Panc1 (cell line): Measurements from ENCODE around the gene CABLES2. TPM values are rescaled to one million over a fixed set of nuclear protein-coding genes. Genes with fewer than 3 reads are reported as not detected.

ENCODE experiments used
- ATAC-seq: fragments of 200-7000 bp; cut with Tn5 transposase; 2 replicates; pipeline ENCODE4 v1.9.1; 2020; ENCODE audit warnings: mild to moderate bottlenecking, moderate library complexity
- BruUV-seq: library from RNA; stranded (reverse); fragments of 400-500 nt; replicated peaks from 2 replicates; lab custom pipeline; 2021; lab: Mats Ljungman, UMichigan
- CTCF ChIA-PET: fragments of 300-600 bp; sonication (Branson Sonifier 250); formaldehyde crosslinking; loops from one replicate; lab custom pipeline; 2022; ENCODE audit warnings: antibody characterized with exemption; lab: Charles Lee
- POLR2A ChIA-PET: fragments of 300-600 bp; sonication (Branson Sonifier 250); formaldehyde crosslinking; loops from one replicate; lab custom pipeline; 2022; ENCODE audit warnings: antibody characterized with exemption; lab: Charles Lee
- DNase-seq: peaks from one replicate; pipeline ENCODE4 v3.0.0-alpha.2; 2010; ENCODE audit warnings: low read depth, low spot score
- H3K27ac ChIP-seq: 2 replicates; pipeline ENCODE4 v1.5.1; 2011; ENCODE audit warnings: mild to moderate bottlenecking, low read length, inconsistent platforms
- H3K27me3 ChIP-seq: fragments of 200-500 bp; sonication (Bioruptor generic); 2 replicates; pipeline ENCODE4 v1.6.0; 2014; ENCODE audit warnings: low read length, inconsistent platforms; ENCODE audit not compliant: control insufficient read depth, insufficient read depth
- H3K36me3 ChIP-seq: fragments of 200-500 bp; sonication (Bioruptor generic); 2 replicates; pipeline ENCODE4 v1.5.1; 2014; ENCODE audit warnings: inconsistent platforms, mild to moderate bottlenecking, low read length, moderate library complexity; ENCODE audit not compliant: control insufficient read depth, insufficient read depth
- H3K4me1 ChIP-seq: 2 replicates; pipeline ENCODE4 v1.5.1; 2011; ENCODE audit warnings: inconsistent platforms, mild to moderate bottlenecking, low read length, moderate library complexity; ENCODE audit not compliant: control insufficient read depth, insufficient read depth
- H3K4me3 ChIP-seq, 2 experiments: 2 replicates each; pipeline ENCODE4 v1.5.1; 2011 to 2012; ENCODE audit warnings: low read depth in 2 of 2, low read length in 2 of 2, mild to moderate bottlenecking in 2 of 2, inconsistent platforms in 1 of 2, moderate library complexity in 1 of 2
- H3K9me3 ChIP-seq: fragments of 200-500 bp; sonication (Bioruptor generic); 2 replicates; pipeline ENCODE4 v1.5.1; 2014; ENCODE audit warnings: low read depth, mild to moderate bottlenecking, inconsistent platforms, low read length, moderate library complexity; ENCODE audit not compliant: control insufficient read depth, insufficient read depth
- CTCF ChIP-seq: fragments of 450-650 bp; IDR thresholded peaks from 2 replicates; pipeline ENCODE4 v1.5.1; 2017; ENCODE audit warnings: mild to moderate bottlenecking
- POLR2AphosphoS5 ChIP-seq: IDR thresholded peaks from 2 replicates; pipeline ENCODE4 v1.6.1; 2012; ENCODE audit warnings: mild to moderate bottlenecking, low read depth, low read length, moderate library complexity
- REST ChIP-seq, 2 experiments: IDR thresholded peaks; 2 replicates each; pipeline ENCODE4 v1.6.1; 2011 to 2012; ENCODE audit warnings: low read depth in 2 of 2, control low read depth in 1 of 2, low read length in 1 of 2, mild to moderate bottlenecking in 1 of 2, moderate library complexity in 1 of 2; ENCODE audit not compliant: insufficient read depth in 1 of 2
- SIN3A ChIP-seq: IDR thresholded peaks from 2 replicates; pipeline ENCODE4 v1.6.1; 2012; ENCODE audit warnings: low read depth, mild to moderate bottlenecking, low read length, moderate library complexity, borderline replicate concordance; ENCODE audit not compliant: insufficient read depth
- TCF7L2 ChIP-seq: IDR thresholded peaks from 2 replicates; pipeline ENCODE4 v1.6.1; 2011; ENCODE audit warnings: mild to moderate bottlenecking, low read depth, low read length, inconsistent platforms
- in situ Hi-C: cut with HindIII; loops from 2 replicates; pipeline ENCODE4 v1.10.0; 2016; ENCODE audit warnings: low sequenced_read_pairs, low pct_unique_long_range_greater_than_20kb
- intact Hi-C: fragments of 100-400 bp; cut with micrococcal nuclease; formaldehyde crosslinking; loops from one replicate; pipeline ENCODE4 v1.10.0; 2022; ENCODE audit not compliant: unreplicated experiment
- total RNA-seq: library from RNA; stranded (reverse); gene quantifications from one replicate; pipeline ENCODE4 v1.2.1, GENCODE V29; 2021; ENCODE audit not compliant: unreplicated experiment

The CABLES2 gene
- total RNA-seq, 1 experiment from 2014 or later = 9.8 TPM

- DNase-seq = no peak
- H3K9me3 ChIP-seq = no peaks in the 10 kb centered on the region
- POLR2A ChIA-PET = no interaction called here
- H3K36me3 ChIP-seq = peaks cover 2% of the 10 kb centered on the region
- in situ Hi-C loops = no loop called here
- CTCF ChIA-PET = no interaction called here
- H3K27ac ChIP-seq = peak overlapping the region; percentile 93
- TF ChIP-seq POLR2AphosphoS5 (no peak; the same call in 1 of the 2 replicates), TCF7L2 (no peak), CTCF (no peak), SIN3A (no peak), REST (IDR thresholded peaks at IDR 0.05; ENCODE audit: insufficient read depth in 1 of 2, low read depth in 2 of 2, low read length in 1 of 2) (no peak)
- peaks cover 94% of the 10 kb centered on the region for H3K4me1 ChIP-seq
- intact Hi-C loops = no loop called here
- no TSS peak for BruUV-seq
- no peak for ATAC-seq
- no peaks in the 10 kb centered on the region for H3K27me3 ChIP-seq
- H3K4me3 ChIP-seq = peak overlapping the region in 1 of 2 experiments; percentile 8; a peak in 1 of 4 replicates
Observed at GRCh38 chr20:62355516-62355877, 51.6 kb downstream of the CABLES2 start.

GRCh38 chr20:62354811-62355341 is 52.2 kb downstream of the CABLES2 start:
- H3K9me3 ChIP-seq = no peaks in the 10 kb centered on the region
- intact Hi-C loops = no loop called here
- DNase-seq (no peak), ATAC-seq (no peak)
- H3K4me3 ChIP-seq = no peak overlapping the region
- CTCF ChIA-PET = no interaction called here
- H3K27ac ChIP-seq = peak overlapping the region; percentile 93
- POLR2A ChIA-PET = no interaction called here
- no TSS peak for BruUV-seq
- peaks cover 2% of the 10 kb centered on the region for H3K36me3 ChIP-seq
- TF ChIP-seq REST (IDR thresholded peaks at IDR 0.05; ENCODE audit: insufficient read depth in 1 of 2, low read depth in 2 of 2, low read length in 1 of 2) (no peak), SIN3A (no peak), POLR2AphosphoS5 (no peak), TCF7L2 (no peak), CTCF (no peak)
- no peaks in the 10 kb centered on the region for H3K27me3 ChIP-seq
- in situ Hi-C loops = no loop called here
- peaks cover 99% of the 10 kb centered on the region for H3K4me1 ChIP-seq
